ENCODE measurements around the gene SERPING1.

Gene SERPING1

GRCh38 chr11:57647960-57648800, 50.7 kb downstream of the SERPING1 start:
- TF ChIP-seq GATA2 (IDR thresholded peaks at IDR 0.05; ENCODE audit: low read depth, low read length) (no peak), GATA3 (IDR thresholded peaks at IDR 0.05; ENCODE audit: low read depth, low read length) (no peak)

DNA sequence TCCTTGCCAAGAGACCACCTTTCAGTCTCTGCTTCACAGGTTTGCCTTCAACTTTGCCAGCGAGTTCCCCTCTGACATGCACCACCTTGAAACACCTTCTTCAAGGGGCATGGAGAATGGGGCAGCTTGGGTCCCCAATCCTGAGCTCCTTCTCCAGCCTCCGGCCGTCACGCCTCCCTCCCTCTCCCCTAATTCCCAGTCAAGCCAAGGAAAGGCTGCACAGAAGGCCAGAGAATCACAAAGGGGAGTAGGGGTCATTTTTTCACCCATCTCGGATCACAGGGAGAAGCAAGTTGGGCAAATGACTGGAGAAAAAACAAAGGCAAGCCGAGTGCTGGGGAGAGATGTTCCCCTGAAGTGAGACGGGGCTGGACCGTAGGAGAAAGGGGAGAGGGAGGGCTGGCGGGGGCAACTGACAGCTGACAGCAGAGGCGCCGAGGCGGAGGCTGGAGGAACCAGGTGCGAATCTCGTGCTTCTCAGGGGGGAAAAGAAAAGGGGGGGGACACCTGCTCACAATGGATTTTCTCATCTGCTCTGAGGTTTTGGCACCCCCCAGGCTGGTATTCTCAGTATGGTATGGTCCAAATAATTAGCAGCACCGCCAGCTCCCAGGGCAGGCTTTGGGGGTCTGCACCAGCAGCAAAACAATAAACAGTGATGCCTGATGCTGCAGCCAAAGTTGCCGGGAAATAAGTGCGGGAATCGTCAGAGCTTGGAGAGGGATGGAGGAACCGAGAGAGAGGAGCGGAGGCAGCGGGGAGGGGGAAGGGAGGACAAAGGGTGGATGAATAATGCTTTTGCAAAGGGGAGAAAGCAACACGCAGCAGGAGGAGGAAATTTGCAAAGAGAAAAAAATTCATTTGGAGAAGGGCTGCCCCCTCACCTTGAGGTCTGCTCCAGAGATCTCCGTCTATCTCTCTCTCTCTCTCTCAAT, 51.6 kb downstream of the SERPING1 start:
- TF ChIP-seq GATA2 (IDR thresholded peaks at IDR 0.05; ENCODE audit: low read depth, low read length) = no peak
- TF ChIP-seq GATA3 (IDR thresholded peaks at IDR 0.05; ENCODE audit: low read depth, low read length) = no peak

DNA sequence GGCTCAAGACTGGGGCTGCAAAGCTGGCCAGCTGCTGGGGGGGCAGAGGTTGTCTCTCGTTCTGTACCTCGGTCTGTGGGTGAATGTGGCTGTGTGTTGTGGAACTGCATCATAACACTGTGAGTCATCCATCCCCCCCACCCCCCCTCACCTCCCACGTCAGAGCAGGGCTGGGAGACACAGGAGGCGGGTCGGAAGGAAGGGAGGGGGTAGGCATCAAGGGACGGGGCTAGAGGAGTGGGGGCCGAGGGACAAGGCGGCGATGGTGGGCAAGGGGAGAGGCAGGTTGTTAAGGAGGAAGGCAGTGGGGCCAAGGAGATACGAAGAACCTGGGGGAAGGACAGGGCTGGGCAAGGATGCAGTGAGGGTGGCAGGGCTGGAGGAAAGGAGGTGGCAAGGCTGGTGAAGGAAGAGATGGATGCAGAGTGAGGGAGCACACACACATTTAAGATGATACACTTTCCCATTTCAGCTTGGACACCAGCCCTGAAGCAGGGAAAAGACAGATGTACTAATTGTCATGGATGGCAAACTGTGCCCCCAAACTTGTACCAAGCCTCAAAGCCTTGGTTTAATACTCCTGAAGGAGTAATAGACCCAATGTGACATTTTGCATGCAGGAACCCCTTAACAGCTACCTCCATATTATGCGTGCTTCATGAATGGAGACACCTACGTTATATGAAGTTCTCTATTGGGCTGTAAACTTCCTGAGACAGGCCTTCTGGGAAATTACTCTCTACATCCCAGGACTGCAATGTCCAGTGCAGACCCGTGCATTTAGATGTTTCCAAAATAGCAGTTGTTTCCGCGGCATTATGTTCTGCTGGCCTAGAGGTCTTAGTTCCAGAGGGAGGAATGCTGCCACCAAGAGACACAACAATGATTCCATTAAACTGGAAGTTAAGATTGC, 52.6 kb downstream of the SERPING1 start, which contains the start of gene YPEL4:
YPEL4 (minus strand) TSS at position 87 of the 913 bp plus-strand sequence. CDS start 2,805 bp downstream, outside the sequence.
- TF ChIP-seq GATA3 (IDR thresholded peaks at IDR 0.05; ENCODE audit: low read depth, low read length) = no peak
- TF ChIP-seq GATA2 (IDR thresholded peaks at IDR 0.05; ENCODE audit: low read depth, low read length) = no peak

- TF ChIP-seq GATA2 (IDR thresholded peaks at IDR 0.05; ENCODE audit: low read depth, low read length) (no peak), GATA3 (IDR thresholded peaks at IDR 0.05; ENCODE audit: low read depth, low read length) (no peak)
Measured at GRCh38 chr11:57650739-57651090, 53.2 kb downstream of the SERPING1 start.

GRCh38 chr11:57651408-57651807, 53.9 kb downstream of the SERPING1 start:
- no peak for TF ChIP-seq GATA2 (IDR thresholded peaks at IDR 0.05; ENCODE audit: low read depth, low read length)
- no peak for TF ChIP-seq GATA3 (IDR thresholded peaks at IDR 0.05; ENCODE audit: low read depth, low read length)

GRCh38 chr11:57652662-57653061, 55.2 kb downstream of the SERPING1 start:
- TF ChIP-seq GATA3 (IDR thresholded peaks at IDR 0.05; ENCODE audit: low read depth, low read length) (no peak), GATA2 (IDR thresholded peaks at IDR 0.05; ENCODE audit: low read depth, low read length) (no peak)

DNA sequence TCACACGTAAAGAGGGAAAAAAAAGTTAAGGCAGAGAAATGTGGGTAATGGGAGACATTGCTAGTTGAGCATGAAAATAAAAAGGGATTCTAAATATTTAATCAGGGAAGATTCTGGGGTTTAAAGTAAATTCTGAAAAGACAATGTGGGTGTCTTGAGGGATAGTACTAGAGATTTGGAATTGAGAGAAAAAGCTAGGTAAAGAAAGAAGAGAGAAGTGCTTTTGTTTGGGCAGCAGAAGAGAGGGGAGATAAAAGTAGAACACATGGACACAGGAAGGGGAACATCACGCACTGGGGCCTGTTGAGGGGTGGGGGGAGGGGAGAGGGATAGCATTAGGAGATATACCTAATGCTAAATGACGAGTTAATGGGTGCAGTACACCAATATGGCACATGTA, 55.7 kb downstream of the SERPING1 start:
- TF ChIP-seq GATA3 (IDR thresholded peaks at IDR 0.05; ENCODE audit: low read depth, low read length) (no peak), GATA2 (IDR thresholded peaks at IDR 0.05; ENCODE audit: low read depth, low read length) (no peak)

DNA sequence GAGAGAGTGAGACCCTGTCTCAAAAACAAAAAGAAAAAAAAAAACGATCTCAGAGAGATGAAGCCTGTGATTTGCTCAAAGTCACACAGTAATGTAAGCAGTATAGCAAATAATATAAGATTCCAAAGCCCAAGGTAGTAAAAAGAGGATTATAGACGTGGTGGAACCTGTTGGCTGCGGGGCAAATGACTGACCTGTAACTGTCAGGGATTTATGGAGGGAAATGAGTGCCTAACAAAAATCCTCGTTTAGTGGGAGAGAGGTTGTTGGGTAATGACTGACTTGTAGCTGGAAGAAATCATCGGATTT, 59.4 kb downstream of the SERPING1 start:
- TF ChIP-seq GATA3 (IDR thresholded peaks at IDR 0.05; ENCODE audit: low read depth, low read length) (no peak), GATA2 (IDR thresholded peaks at IDR 0.05; ENCODE audit: low read depth, low read length) (no peak)

DNA sequence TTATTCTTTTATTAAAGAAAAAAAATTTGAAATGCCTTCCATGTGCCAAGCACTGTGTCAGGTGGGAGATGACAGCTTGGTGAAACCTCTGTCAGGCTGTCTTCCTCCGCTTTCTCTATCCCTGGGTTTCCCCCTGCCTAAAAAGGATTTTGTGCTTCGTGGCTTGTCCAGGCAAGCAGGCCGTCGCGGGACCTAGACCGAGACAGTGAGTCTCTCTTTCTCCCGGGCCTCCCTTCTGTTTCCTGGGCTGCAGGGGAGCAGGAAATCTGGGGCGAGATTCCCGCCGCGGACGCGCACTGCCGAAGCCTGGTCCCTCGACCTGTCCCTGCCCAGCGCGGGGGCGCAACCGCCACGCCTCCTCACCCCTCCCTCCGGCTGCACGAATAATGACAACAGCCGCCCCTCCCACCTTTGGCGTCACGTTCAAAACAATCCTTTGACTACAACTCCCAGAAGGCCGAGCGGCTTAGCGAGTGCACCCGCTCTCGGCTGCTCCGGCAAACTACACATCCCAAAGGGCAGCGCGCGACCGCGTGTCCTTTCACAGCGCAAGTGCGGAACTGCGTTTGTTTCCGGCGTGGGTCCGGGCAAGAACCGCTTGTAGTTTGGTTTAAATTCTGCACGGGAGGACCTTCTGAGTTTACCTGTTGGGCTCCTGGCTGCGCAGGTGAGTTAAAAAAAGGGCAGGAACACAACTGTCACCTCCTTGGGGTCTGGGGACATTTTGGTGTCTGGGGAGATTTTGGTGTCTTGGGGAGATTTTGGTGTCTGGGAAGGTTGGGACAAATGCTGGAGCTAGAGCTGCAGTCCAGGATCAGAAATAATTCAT, 59.9 kb downstream of the SERPING1 start, which contains the start of gene CLP1:
CLP1 (plus strand) TSS at position 569 of the 829 bp plus-strand sequence. CDS start 1,715 bp downstream, outside the sequence.
- no peak for TF ChIP-seq GATA3 (IDR thresholded peaks at IDR 0.05; ENCODE audit: low read depth, low read length)
- no peak for TF ChIP-seq GATA2 (IDR thresholded peaks at IDR 0.05; ENCODE audit: low read depth, low read length)

GRCh38 chr11:57658023-57658361, 60.5 kb downstream of the SERPING1 start:
- TF ChIP-seq GATA2 (IDR thresholded peaks at IDR 0.05; ENCODE audit: low read depth, low read length) (no peak), GATA3 (IDR thresholded peaks at IDR 0.05; ENCODE audit: low read depth, low read length) (no peak)

DNA sequence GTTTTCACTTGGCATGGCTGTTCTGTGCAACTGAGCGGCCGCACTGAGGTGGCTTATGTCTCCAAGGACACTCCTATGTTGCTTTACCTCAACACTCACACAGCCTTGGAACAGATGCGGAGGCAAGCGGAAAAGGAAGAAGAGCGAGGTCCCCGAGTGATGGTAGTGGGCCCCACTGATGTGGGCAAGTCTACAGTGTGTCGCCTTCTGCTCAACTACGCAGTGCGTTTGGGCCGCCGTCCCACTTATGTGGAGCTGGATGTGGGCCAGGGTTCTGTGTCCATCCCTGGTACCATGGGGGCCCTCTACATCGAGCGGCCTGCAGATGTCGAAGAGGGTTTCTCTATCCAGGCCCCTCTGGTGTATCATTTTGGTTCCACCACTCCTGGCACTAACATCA, 62.2 kb downstream of the SERPING1 start:
- no peak for TF ChIP-seq GATA3 (IDR thresholded peaks at IDR 0.05; ENCODE audit: low read depth, low read length)
- TF ChIP-seq GATA2 (IDR thresholded peaks at IDR 0.05; ENCODE audit: low read depth, low read length) = no peak

DNA sequence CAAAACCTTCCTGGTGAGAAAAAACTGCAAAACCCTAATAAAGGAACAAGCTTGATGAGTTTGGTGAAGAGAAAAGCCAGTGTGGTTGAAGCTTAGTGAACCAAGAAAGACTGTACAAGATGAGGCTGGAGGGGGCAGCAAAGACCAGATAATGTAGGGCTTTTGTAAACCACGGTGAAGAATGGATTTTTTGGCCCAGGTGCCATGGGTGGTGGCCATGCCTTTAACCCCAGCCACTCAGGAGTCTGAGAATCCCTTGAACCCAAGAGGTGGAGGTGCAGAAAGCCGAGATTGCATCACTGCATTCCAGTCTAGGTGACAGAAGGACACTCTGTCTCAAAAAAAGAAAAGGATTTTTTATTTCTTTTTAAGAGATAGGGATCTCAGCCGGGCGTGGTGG, 65.4 kb downstream of the SERPING1 start:
- TF ChIP-seq GATA3 (IDR thresholded peaks at IDR 0.05; ENCODE audit: low read depth, low read length) (no peak), GATA2 (IDR thresholded peaks at IDR 0.05; ENCODE audit: low read depth, low read length) (no peak)

DNA sequence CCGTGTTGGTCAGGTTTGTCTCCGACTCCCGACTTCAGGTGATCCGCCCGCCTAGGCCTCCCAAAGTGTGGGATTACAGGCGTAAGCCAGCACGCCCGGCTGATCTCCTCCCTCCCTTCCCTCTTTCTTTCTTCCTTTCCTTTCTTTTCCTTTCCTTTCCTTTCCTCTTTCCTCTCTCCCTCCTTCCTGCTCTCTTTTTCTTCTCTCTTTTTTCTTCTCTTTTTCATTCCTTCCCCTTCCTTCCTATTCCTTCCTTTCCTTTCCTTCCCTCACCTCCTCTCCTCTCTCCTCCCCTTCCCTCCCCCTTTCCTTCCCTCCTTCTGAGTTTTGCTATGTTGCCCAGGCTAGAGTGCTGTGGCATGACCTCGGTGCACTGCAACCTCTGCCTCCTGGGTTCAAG, 66.5 kb downstream of the SERPING1 start:
- TF ChIP-seq GATA2 (IDR thresholded peaks at IDR 0.05; ENCODE audit: low read depth, low read length) (no peak), GATA3 (IDR thresholded peaks at IDR 0.05; ENCODE audit: low read depth, low read length) (no peak)
